Gastroesophageal sphincter (tissue), 4 donors: ENCODE measurements around the gene TBC1D10A. TPM values are rescaled to one million over a fixed set of nuclear protein-coding genes. Genes with fewer than 3 reads are reported as not detected.
A peak's percentile ranks its signal among the peaks of the same experiment; 100 is the strongest.

Source experiments
- ATAC-seq: fragments of 150-250 bp; one replicate; pipeline ENCODE4 v1.9.1; 2016; ENCODE audit warnings: mild to moderate bottlenecking, moderate library complexity
- H3K27ac ChIP-seq, 4 donors: fragments of 200-600 bp; sonication (generic) in 3 of 4; 1 replicate in 3 of 4; 2 replicates in 1 of 4; pipeline ENCODE4 v1.5.1; 2016 to 2019
- H3K27me3 ChIP-seq: fragments of 200-600 bp; sonication (generic); one replicate; pipeline ENCODE4 v1.5.1; 2019
- H3K36me3 ChIP-seq, 2 donors: fragments of 200-600 bp; sonication (generic); one replicate each; pipeline ENCODE4 v1.5.1; 2019; ENCODE audit warnings: control low read depth in 1 of 2
- H3K4me1 ChIP-seq, 3 donors: fragments of 200-600 bp; sonication (generic); 1 replicate in 2 of 3; 2 replicates in 1 of 3; pipeline ENCODE4 v1.5.1; 2016 to 2019; ENCODE audit warnings: control low read depth in 2 of 3
- H3K4me3 ChIP-seq, 2 donors: fragments of 200-600 bp; sonication (generic); one replicate each; pipeline ENCODE4 v1.5.1; 2019; ENCODE audit warnings: mild to moderate bottlenecking in 1 of 2, moderate library complexity in 1 of 2
- H3K9me3 ChIP-seq, 3 donors: fragments of 200-600 bp; sonication (generic); one replicate each; pipeline ENCODE4 v1.5.1; 2017 to 2019; ENCODE audit warnings: control low read depth in 2 of 3
- CTCF ChIP-seq, 4 experiments: fragments of 200-600 bp in 2 of 4; fragments of 450-650 bp in 2 of 4; sonication (generic) in 1 of 4; IDR thresholded peaks; one replicate each; pipeline ENCODE4 v1.5.1; 2017 to 2019; ENCODE audit warnings: antibody characterized with exemption in 4 of 4, mild to moderate bottlenecking in 2 of 4, moderate library complexity in 2 of 4
- EP300 ChIP-seq: sonication (generic); formaldehyde crosslinking; IDR thresholded peaks from one replicate; pipeline ENCODE4 v1.6.1; 2017; ENCODE audit warnings: antibody characterized with exemption, mild to moderate bottlenecking
- POLR2A ChIP-seq, 2 donors: fragments of 450-650 bp; IDR thresholded peaks; one replicate each; pipeline ENCODE4 v1.6.1; 2017; ENCODE audit warnings: antibody characterized with exemption in 2 of 2, mild to moderate bottlenecking in 2 of 2, moderate library complexity in 1 of 2
- POLR2AphosphoS5 ChIP-seq: sonication (generic); formaldehyde crosslinking; IDR thresholded peaks from one replicate; pipeline ENCODE4 v1.6.1; 2017; ENCODE audit warnings: antibody characterized with exemption
- WGBS, 2 donors: methylation state at CpG; one replicate each; pipeline ENCODE4 v1.1.5; 2018; ENCODE audit warnings: low coverage in 1 of 2; 5-methylcytosine and 5-hydroxymethylcytosine counted together
- total RNA-seq, 4 donors: library from RNA; depleted of rRNA; stranded (reverse); fragments of >200 nt; gene quantifications; one replicate each; pipeline ENCODE4 v1.1.0, GENCODE V29; 2016

TBC1D10A gene
- total RNA-seq, 4 donors from 2014 or later = 25.3 to 30.8 (median 26.0) TPM

- peaks cover 0 to 31% (median 19%) of the 10 kb centered on the region in 3 donors for H3K4me1 ChIP-seq
These were observed 78.3 kb downstream of the TBC1D10A start for GRCh38 chr22:30248484-30248883.

GRCh38 chr22:30247974-30248373 lies 78.8 kb downstream of the TBC1D10A start:
- no peak overlapping the region for H3K4me3 ChIP-seq
- WGBS, 2 donors = 83 to 100% methylated on average over 1 to 9 of the region's 12 CpGs
- H3K4me1 ChIP-seq = peaks cover 0 to 26% (median 14%) of the 10 kb centered on the region in 3 donors
- peaks cover 67% of the 10 kb centered on the region for H3K27me3 ChIP-seq
- H3K9me3 ChIP-seq = no peaks in the 10 kb centered on the region
- no peaks in the 10 kb centered on the region for H3K36me3 ChIP-seq
- H3K27ac ChIP-seq = peak overlapping the region in 1 of 4 donors; percentile 67
- TF ChIP-seq POLR2A (IDR thresholded peaks at IDR 0.05) = no peak
- no peak for TF ChIP-seq EP300
- TF ChIP-seq CTCF (IDR thresholded peaks at IDR 0.05) = no peak
- no peak for TF ChIP-seq POLR2AphosphoS5
- ATAC-seq = no peak

More at GRCh38 chr22:30248484-30248883, 78.3 kb downstream of the TBC1D10A start:
- TF ChIP-seq POLR2A (IDR thresholded peaks at IDR 0.05) (no peak), POLR2AphosphoS5 (no peak), EP300 (no peak), CTCF (IDR thresholded peaks at IDR 0.05) (no peak)
- no peak for ATAC-seq
- no peaks in the 10 kb centered on the region for H3K36me3 ChIP-seq
- no peak overlapping the region for H3K4me3 ChIP-seq
- 66 to 74% methylated on average over 6 of the region's 6 CpGs for WGBS, 2 donors
- peaks cover 63% of the 10 kb centered on the region for H3K27me3 ChIP-seq
- H3K9me3 ChIP-seq = no peaks in the 10 kb centered on the region
- peak overlapping the region in 2 of 4 donors; percentile 22 to 67 for H3K27ac ChIP-seq

- no peaks in the 10 kb centered on the region for H3K36me3 ChIP-seq
- H3K27me3 ChIP-seq = peaks cover 71% of the 10 kb centered on the region
- 78% methylated on average over 7 of the region's 11 CpGs; no CpG with 5 or more reads in 1 of the 2 donors for WGBS, 2 donors
- H3K4me1 ChIP-seq = peaks cover 0 to 22% (median 11%) of the 10 kb centered on the region in 3 donors
- no peak for ATAC-seq
- peak overlapping the region in 1 of 4 donors; percentile 67 for H3K27ac ChIP-seq
- H3K9me3 ChIP-seq = no peaks in the 10 kb centered on the region
- H3K4me3 ChIP-seq = no peak overlapping the region
- TF ChIP-seq POLR2AphosphoS5 (no peak), CTCF (IDR thresholded peaks at IDR 0.05) (no peak), EP300 (no peak), POLR2A (IDR thresholded peaks at IDR 0.05) (no peak)
These were observed 79.2 kb downstream of the TBC1D10A start for GRCh38 chr22:30247561-30247960.

- ATAC-seq = no peak
- Histone ChIP-seq H3K9me3 (no peaks in the 10 kb centered on the region), H3K36me3 (no peaks in the 10 kb centered on the region), H3K27me3 (peaks cover 74% of the 10 kb centered on the region), H3K27ac (peak overlapping the region in 1 of 4 donors; percentile 67), H3K4me3 (peak overlapping the region in 1 of 2 donors; percentile 54), H3K4me1 (peaks cover 0 to 19% (median 11%) of the 10 kb centered on the region in 3 donors)
- TF ChIP-seq POLR2AphosphoS5 (no peak), EP300 (no peak), CTCF (IDR thresholded peaks at IDR 0.05) (no peak)
- WGBS, 2 donors = 8 to 18% methylated on average over 2 to 6 of the region's 15 CpGs
These were observed 79.8 kb downstream of the TBC1D10A start for GRCh38 chr22:30246814-30247376.
